ENCODE data around the gene CD28.
A peak's percentile ranks its signal among the peaks of the same experiment; 100 is the strongest.
"Not testable (repeated sequence)": the region's sequence is repeated elsewhere in the genome, so short reads cannot be mapped to it uniquely, and the experiment has no call there.

Gene CD28

GRCh38 chr2:203783496-203784203, 77.2 kb downstream of the CD28 start:
- H3K4me3 ChIP-seq (replicated peaks; ENCODE audit: insufficient read depth, low read length) = no peak overlapping the region
- no peak overlapping the region for H3K27ac ChIP-seq (replicated peaks)
- DNase-seq (ENCODE audit: low read depth in 1 of 2, low spot score in 1 of 2) = no peak

GRCh38 chr2:203784710-203785270, 78.4 kb downstream of the CD28 start:
- H3K27me3 ChIP-seq (ENCODE audit: insufficient read depth, poor library complexity, severe bottlenecking); DNase-seq (ENCODE audit: low read depth in 1 of 2, low spot score in 1 of 2); H3K4me3 ChIP-seq (replicated peaks; ENCODE audit: insufficient read depth, low read length); H3K27ac ChIP-seq (replicated peaks): not testable (repeated sequence)

More at GRCh38 chr2:203783496-203784203, 77.2 kb downstream of the CD28 start:
- TF ChIP-seq POLR2AphosphoS5 (IDR thresholded peaks at IDR 0.05; ENCODE audit: low read depth) (no peak), REST (IDR thresholded peaks at IDR 0.05; ENCODE audit: insufficient replicate concordance, low read depth) (no peak), CTCF (IDR thresholded peaks at IDR 0.05; ENCODE audit: insufficient read depth, low read length) (no peak), GABPA (IDR thresholded peaks at IDR 0.05; ENCODE audit: low read depth) (no peak), SPI1 (IDR thresholded peaks at IDR 0.05; ENCODE audit: borderline replicate concordance, low read depth) (no peak)
- no peaks in the 10 kb centered on the region for H3K27me3 ChIP-seq (ENCODE audit: insufficient read depth, poor library complexity, severe bottlenecking)

- not testable (repeated sequence) for H3K27me3 ChIP-seq (ENCODE audit: insufficient read depth, poor library complexity, severe bottlenecking); DNase-seq (ENCODE audit: low read depth in 1 of 2, low spot score in 1 of 2); H3K4me3 ChIP-seq (replicated peaks; ENCODE audit: insufficient read depth, low read length); H3K27ac ChIP-seq (replicated peaks)
Observed at GRCh38 chr2:203785391-203786110, 79.1 kb downstream of the CD28 start.

- no peak overlapping the region for H3K4me3 ChIP-seq (replicated peaks; ENCODE audit: insufficient read depth, low read length)
- DNase-seq (ENCODE audit: low read depth in 1 of 2, low spot score in 1 of 2) = peak in 1 of 2 experiments; percentile 63
- H3K27me3 ChIP-seq (ENCODE audit: insufficient read depth, poor library complexity, severe bottlenecking) = no peaks in the 10 kb centered on the region
- TF ChIP-seq CTCF (IDR thresholded peaks at IDR 0.05; ENCODE audit: insufficient read depth, low read length) (no peak), SPI1 (IDR thresholded peaks at IDR 0.05; ENCODE audit: borderline replicate concordance, low read depth) (no peak), GABPA (IDR thresholded peaks at IDR 0.05; ENCODE audit: low read depth) (no peak), POLR2AphosphoS5 (IDR thresholded peaks at IDR 0.05; ENCODE audit: low read depth) (no peak), REST (IDR thresholded peaks at IDR 0.05; ENCODE audit: insufficient replicate concordance, low read depth) (no peak)
- H3K27ac ChIP-seq (replicated peaks) = no peak overlapping the region
Observed at GRCh38 chr2:203786549-203787351, 80.3 kb downstream of the CD28 start.
